CD14-positive monocyte (primary cell): ENCODE results near the gene CASS4. TPM values are rescaled to one million over a fixed set of nuclear protein-coding genes. Genes with fewer than 3 reads are reported as not detected.
A peak's percentile ranks its signal among the peaks of the same experiment; 100 is the strongest.

ENCODE experiments used
- DNase-seq, 3 donors: peaks; one replicate each; pipeline ENCODE4 v3.0.0-alpha.2; 2011 to 2022
- H2AFZ ChIP-seq: 2 replicates; pipeline ENCODE4 v1.6.0; 2012; ENCODE audit warnings: mild to moderate bottlenecking, low read depth, low read length, inconsistent platforms; ENCODE audit not compliant: insufficient read depth, poor library complexity, severe bottlenecking
- H3K27ac ChIP-seq, 2 donors: 1 replicate in 1 of 2; 2 replicates in 1 of 2; pipeline ENCODE4 v1.5.1; 2012 to 2013; ENCODE audit warnings: low read length in 2 of 2, control low read depth in 1 of 2, inconsistent platforms in 1 of 2, low read depth in 1 of 2, mild to moderate bottlenecking in 1 of 2
- H3K27me3 ChIP-seq, 2 donors: one replicate each; pipeline versions ENCODE4 v1.6.0 to v1.6.1; 2011 to 2013; ENCODE audit warnings: low read length in 2 of 2; ENCODE audit not compliant: control insufficient read depth in 2 of 2, insufficient read depth in 2 of 2
- H3K36me3 ChIP-seq, 2 donors: replicated peaks in 1 of 2; 1 replicate in 1 of 2; 2 replicates in 1 of 2; pipeline versions ENCODE4 v1.5.1 to v1.6.1; 2012 to 2013; ENCODE audit warnings: low read length in 2 of 2, control low read depth in 1 of 2, inconsistent platforms in 1 of 2, mild to moderate bottlenecking in 1 of 2; ENCODE audit not compliant: insufficient read depth in 2 of 2, control insufficient read depth in 1 of 2
- H3K4me1 ChIP-seq, 2 donors: 1 replicate in 1 of 2; 2 replicates in 1 of 2; pipeline versions ENCODE4 v1.5.1 to v1.6.1; 2012 to 2013; ENCODE audit warnings: low read length in 2 of 2, control low read depth in 1 of 2, inconsistent platforms in 1 of 2, mild to moderate bottlenecking in 1 of 2, moderate library complexity in 1 of 2; ENCODE audit not compliant: insufficient read depth in 2 of 2, control insufficient read depth in 1 of 2
- H3K4me2 ChIP-seq: replicated peaks from 2 replicates; pipeline ENCODE3; 2012; ENCODE audit warnings: low read length, moderate library complexity, mild to moderate bottlenecking; ENCODE audit not compliant: poor library complexity, severe bottlenecking; ENCODE audit errors: extremely low read depth
- H3K4me3 ChIP-seq, 3 experiments: fragments of 200-600 bp in 1 of 3; sonication (generic) in 1 of 3; replicated peaks in 1 of 3; 1 replicate in 2 of 3; 2 replicates in 1 of 3; pipeline ENCODE4 v1.5.1; 2011 to 2013; ENCODE audit warnings: low read length in 3 of 3, mild to moderate bottlenecking in 3 of 3, control low read depth in 2 of 3, low read depth in 2 of 3, inconsistent platforms in 1 of 3, moderate library complexity in 1 of 3
- H3K79me2 ChIP-seq: 2 replicates; pipeline ENCODE4 v1.6.0; 2012; ENCODE audit warnings: mild to moderate bottlenecking, control low read depth, inconsistent platforms, low read length, moderate library complexity; ENCODE audit not compliant: insufficient read depth
- H3K9ac ChIP-seq: 2 replicates; pipeline ENCODE4 v1.6.0; 2017; ENCODE audit warnings: low read length, mild to moderate bottlenecking; ENCODE audit not compliant: insufficient read depth, poor library complexity, severe bottlenecking
- H3K9me3 ChIP-seq, 2 donors: replicated peaks in 1 of 2; 1 replicate in 1 of 2; 2 replicates in 1 of 2; pipeline versions ENCODE4 v1.5.1 to v1.6.1; 2012 to 2013; ENCODE audit warnings: low read length in 2 of 2, control low read depth in 1 of 2; ENCODE audit not compliant: control insufficient read depth in 1 of 2, insufficient read depth in 1 of 2
- H4K20me1 ChIP-seq: 2 replicates; pipeline ENCODE4 v1.6.0; 2012; ENCODE audit warnings: mild to moderate bottlenecking, low read length, control low read depth, moderate library complexity; ENCODE audit not compliant: insufficient read depth
- H3K27ac Mint-ChIP-seq, 7 donors: one replicate each; pipeline ENCODE4 v1.8.0; 2020; ENCODE audit warnings: mild to moderate bottlenecking in 7 of 7, mixed read lengths in 7 of 7, moderate library complexity in 6 of 7, inconsistent platforms in 2 of 7
- H3K27me3 Mint-ChIP-seq, 3 donors: one replicate each; pipeline ENCODE4 v1.8.0; 2021 to 2022; ENCODE audit warnings: low read depth in 3 of 3, mild to moderate bottlenecking in 3 of 3, mixed read lengths in 3 of 3, moderate library complexity in 3 of 3, inconsistent platforms in 1 of 3
- H3K36me3 Mint-ChIP-seq, 2 donors: one replicate each; pipeline ENCODE4 v1.8.0; 2020; ENCODE audit warnings: mixed read lengths in 2 of 2, inconsistent platforms in 1 of 2, mild to moderate bottlenecking in 1 of 2
- H3K4me1 Mint-ChIP-seq: one replicate; pipeline ENCODE4 v1.8.0; 2020; ENCODE audit warnings: mild to moderate bottlenecking, mixed read lengths
- H3K4me3 Mint-ChIP-seq, 2 donors: one replicate each; pipeline ENCODE4 v1.8.0; 2020; ENCODE audit warnings: mild to moderate bottlenecking in 2 of 2, mixed read lengths in 2 of 2, moderate library complexity in 1 of 2
- H3K9me3 Mint-ChIP-seq, 7 donors: one replicate each; pipeline ENCODE4 v1.8.0; 2020 to 2022; ENCODE audit warnings: mixed read lengths in 7 of 7, mild to moderate bottlenecking in 6 of 7, moderate library complexity in 6 of 7, inconsistent platforms in 2 of 7
- CTCF ChIP-seq: fragments of 200-600 bp; IDR thresholded peaks from one replicate; pipeline ENCODE4 v1.8.0; 2022; ENCODE audit warnings: antibody characterized with exemption, mild to moderate bottlenecking
- WGBS: methylation state at CpG from one replicate; pipeline ENCODE4 v1.1.5; 2013; ENCODE audit warnings: missing lambda C conversion rate; ENCODE audit not compliant: insufficient coverage; 5-methylcytosine and 5-hydroxymethylcytosine counted together
- intact Hi-C, 2 donors: fragments of 100-400 bp; cut with micrococcal nuclease; formaldehyde crosslinking; loops; one replicate each; pipeline versions ENCODE4 v1.15.0 to v1.15.1; 2023
- polyA plus RNA-seq, 3 donors: library from polyadenylated mRNA; depleted of rRNA in 1 of 3; unstranded in 2 of 3; stranded (reverse) in 1 of 3; fragments of 300-500 nt in 2 of 3; fragments of >200 nt in 1 of 3; fragmentation: Illumina TruSeq in 2 of 3; gene quantifications; 1 replicate in 2 of 3; 2 replicates in 1 of 3; pipeline ENCODE4 v1.2.3, GENCODE V29; 2012 to 2021

Gene CASS4
- polyA plus RNA-seq, 3 donors = 1.9 to 7.4 (median 6.1) TPM

GRCh38 chr20:56418385-56418861, 6.4 kb downstream of the CASS4 start:
- peak overlapping the region; percentile 40 for H3K4me2 ChIP-seq
- H3K36me3 ChIP-seq = no peaks in the 10 kb centered on the region
- no peaks in the 10 kb centered on the region for H3K9me3 ChIP-seq
- Mint-ChIP-seq H3K36me3 (peaks cover 34 to 38% of the 10 kb centered on the region in 2 donors), H3K4me3 (peak overlapping the region; percentile 43 to 73), H3K27ac (peak overlapping the region; percentile 90 to 98 (median 93)), H3K9me3 (no peaks in the 10 kb centered on the region), H3K4me1 (peaks cover 76% of the 10 kb centered on the region), H3K27me3 (peaks cover 1 to 15% (median 2%) of the 10 kb centered on the region in 3 donors)
- H3K4me3 ChIP-seq = peak overlapping the region in 1 of 3 experiments; percentile 31
- no peak overlapping the region for H3K9ac ChIP-seq
- peaks cover 19% of the 10 kb centered on the region for H3K79me2 ChIP-seq
- H3K4me1 ChIP-seq = peaks cover 69 to 79% of the 10 kb centered on the region in 2 donors
- no peak overlapping the region for H2AFZ ChIP-seq
- intact Hi-C loops = no loop called here
- DNase-seq = no peak
- no peak for TF ChIP-seq CTCF
- WGBS = 20% methylated on average over 5 of the region's 11 CpGs
- peak overlapping the region; percentile 62 to 81 for H3K27ac ChIP-seq
- no peaks in the 10 kb centered on the region for H4K20me1 ChIP-seq
- H3K27me3 ChIP-seq = no peaks in the 10 kb centered on the region

GRCh38 chr20:56420028-56420427, 8.0 kb downstream of the CASS4 start:
- WGBS = no CpG with 5 or more reads among the region's 2 CpGs
- Histone ChIP-seq H4K20me1 (no peaks in the 10 kb centered on the region), H3K79me2 (peaks cover 5% of the 10 kb centered on the region), H3K4me2 (no peak overlapping the region), H3K36me3 (no peaks in the 10 kb centered on the region), H3K9me3 (no peaks in the 10 kb centered on the region), H3K4me3 (no peak overlapping the region), H3K4me1 (peaks cover 78 to 86% of the 10 kb centered on the region in 2 donors), H3K9ac (no peak overlapping the region), H3K27ac (no peak overlapping the region), H3K27me3 (peaks cover 2% of the 10 kb centered on the region in 2 donors), H2AFZ (no peak overlapping the region)
- Mint-ChIP-seq H3K27ac (peak overlapping the region in 6 of 7 donors; percentile 10 to 98 (median 92)), H3K36me3 (peaks cover 33 to 37% of the 10 kb centered on the region in 2 donors), H3K4me1 (peaks cover 81% of the 10 kb centered on the region), H3K9me3 (no peaks in the 10 kb centered on the region), H3K4me3 (no peak overlapping the region), H3K27me3 (peaks cover 7 to 18% (median 7%) of the 10 kb centered on the region in 3 donors)
- no peak for DNase-seq
- TF ChIP-seq CTCF = no peak
- intact Hi-C loops = loop anchor here (5.0 kb wide), 2 partner anchors 42 to 47 kb away; partner anchors contain the start of gene RTF2 (in 1 of the 2)
